OCI-LY7 (cell line): Measurements from ENCODE around the gene ERC1.

Experiments
- EZH2phosphoT487 ChIP-seq: fragments of 200-600 bp; sonication (generic); IDR thresholded peaks from 2 replicates; pipeline ENCODE4 v1.6.1; 2018; ENCODE audit warnings: low read depth, borderline replicate concordance, mild to moderate bottlenecking, mixed run types, antibody characterized with exemption, low read length, moderate library complexity, mixed read lengths
- TF ChIP-seq, protein P1 (sequence below): fragments of 200-600 bp; sonication (generic); conservative IDR thresholded peaks from 2 replicates; pipeline ENCODE4 v1.5.1; 2014; ENCODE audit warnings: mild to moderate bottlenecking, antibody characterized with exemption, low read length, moderate library complexity, mixed read lengths

DNA sequence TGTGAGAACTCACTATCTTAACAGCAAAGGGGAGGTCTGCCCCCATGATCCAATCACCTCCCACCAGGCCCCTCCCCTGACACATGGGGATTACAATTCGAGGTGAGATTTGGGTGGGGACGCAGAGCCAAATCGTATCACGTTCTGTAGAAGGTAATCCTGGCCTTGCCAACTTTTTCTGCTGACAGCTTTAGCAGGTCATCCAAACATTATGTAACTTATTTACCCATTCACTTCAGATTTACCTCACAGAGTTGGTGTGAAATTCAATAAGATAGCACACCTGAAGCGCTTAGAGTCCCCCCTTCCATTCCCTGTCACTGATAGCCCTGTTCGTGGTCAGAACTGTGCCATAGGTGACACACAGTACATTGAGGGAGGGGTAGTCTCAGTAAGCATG is 384.3 kb downstream of the ERC1 start:
- TF ChIP-seq, protein P1, sequence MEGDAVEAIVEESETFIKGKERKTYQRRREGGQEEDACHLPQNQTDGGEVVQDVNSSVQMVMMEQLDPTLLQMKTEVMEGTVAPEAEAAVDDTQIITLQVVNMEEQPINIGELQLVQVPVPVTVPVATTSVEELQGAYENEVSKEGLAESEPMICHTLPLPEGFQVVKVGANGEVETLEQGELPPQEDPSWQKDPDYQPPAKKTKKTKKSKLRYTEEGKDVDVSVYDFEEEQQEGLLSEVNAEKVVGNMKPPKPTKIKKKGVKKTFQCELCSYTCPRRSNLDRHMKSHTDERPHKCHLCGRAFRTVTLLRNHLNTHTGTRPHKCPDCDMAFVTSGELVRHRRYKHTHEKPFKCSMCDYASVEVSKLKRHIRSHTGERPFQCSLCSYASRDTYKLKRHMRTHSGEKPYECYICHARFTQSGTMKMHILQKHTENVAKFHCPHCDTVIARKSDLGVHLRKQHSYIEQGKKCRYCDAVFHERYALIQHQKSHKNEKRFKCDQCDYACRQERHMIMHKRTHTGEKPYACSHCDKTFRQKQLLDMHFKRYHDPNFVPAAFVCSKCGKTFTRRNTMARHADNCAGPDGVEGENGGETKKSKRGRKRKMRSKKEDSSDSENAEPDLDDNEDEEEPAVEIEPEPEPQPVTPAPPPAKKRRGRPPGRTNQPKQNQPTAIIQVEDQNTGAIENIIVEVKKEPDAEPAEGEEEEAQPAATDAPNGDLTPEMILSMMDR, result no peak
- no peak for TF ChIP-seq EZH2phosphoT487
